CD4-positive, alpha-beta T cell (primary cell): ENCODE data around the gene ACCSL. TPM values are rescaled to one million over a fixed set of nuclear protein-coding genes. Genes with fewer than 3 reads are reported as not detected.

ENCODE experiments used
- ATAC-seq: fragments of 200-7000 bp; cut with Tn5 transposase; one replicate; pipeline ENCODE4 v1.10.0; 2022; ENCODE audit warnings: mild to moderate bottlenecking; ENCODE audit not compliant: poor library complexity
- CTCF ChIA-PET: fragments of 350-600 bp; sonication (Branson Sonifier 250); formaldehyde crosslinking; loops from one replicate; lab custom pipeline; 2021; ENCODE audit warnings: antibody characterized with exemption, inconsistent platforms; lab: Charles Lee
- POLR2A ChIA-PET: fragments of 350-600 bp; sonication (Branson Sonifier 250); formaldehyde crosslinking; loops from one replicate; lab custom pipeline; 2021; ENCODE audit warnings: antibody characterized with exemption, inconsistent platforms; lab: Charles Lee
- DNase-seq, 14 experiments: peaks; one replicate each; pipeline ENCODE4 v3.0.0-alpha.2; 2013 to 2020; ENCODE audit warnings: mixed read lengths in 2 of 14
- H3K27ac ChIP-seq, 2 donors: one replicate each; pipeline versions ENCODE4 v1.5.1 to v1.7.0; 2013; ENCODE audit warnings: low read length in 2 of 2, low read depth in 1 of 2, mild to moderate bottlenecking in 1 of 2
- H3K27me3 ChIP-seq, 2 experiments: 1 replicate in 1 of 2; 2 replicates in 1 of 2; pipeline versions ENCODE4 v1.6.1 to v1.7.0; 2013; ENCODE audit warnings: low read length in 2 of 2, control low read depth in 1 of 2, mild to moderate bottlenecking in 1 of 2, moderate library complexity in 1 of 2; ENCODE audit not compliant: insufficient read depth in 2 of 2, control insufficient read depth in 1 of 2
- H3K36me3 ChIP-seq: one replicate; pipeline ENCODE4 v1.6.1; 2013; ENCODE audit warnings: low read length, control low read depth; ENCODE audit not compliant: insufficient read depth
- H3K4me1 ChIP-seq: one replicate; pipeline ENCODE4 v1.6.1; 2013; ENCODE audit warnings: low read length, control low read depth; ENCODE audit not compliant: insufficient read depth
- H3K4me3 ChIP-seq: one replicate; pipeline ENCODE4 v1.5.1; 2013; ENCODE audit warnings: mild to moderate bottlenecking, low read length, moderate library complexity
- H3K9me3 ChIP-seq, 2 experiments: 1 replicate in 1 of 2; 2 replicates in 1 of 2; pipeline versions ENCODE4 v1.6.1 to v1.7.0; 2013; ENCODE audit warnings: low read length in 2 of 2, mild to moderate bottlenecking in 2 of 2, control low read depth in 1 of 2, moderate library complexity in 1 of 2; ENCODE audit not compliant: control insufficient read depth in 1 of 2, insufficient read depth in 1 of 2
- H3K27ac Mint-ChIP-seq: one replicate; pipeline ENCODE4 v1.8.0; 2020; ENCODE audit warnings: mixed read lengths
- H3K27me3 Mint-ChIP-seq: one replicate; pipeline ENCODE4 v1.8.0; 2021; ENCODE audit warnings: mixed read lengths
- H3K36me3 Mint-ChIP-seq: one replicate; pipeline ENCODE4 v1.8.0; 2021; ENCODE audit warnings: low read depth, mixed read lengths
- H3K4me1 Mint-ChIP-seq: one replicate; pipeline ENCODE4 v1.8.0; 2021; ENCODE audit warnings: low read depth, mixed read lengths
- H3K4me3 Mint-ChIP-seq: one replicate; pipeline ENCODE4 v1.8.0; 2020; ENCODE audit warnings: mild to moderate bottlenecking, mixed read lengths
- H3K9me3 Mint-ChIP-seq: one replicate; pipeline ENCODE4 v1.8.0; 2020; ENCODE audit warnings: mixed read lengths
- CTCF ChIP-seq: fragments of 200-600 bp; IDR thresholded peaks from one replicate; pipeline ENCODE4 v1.8.0; 2022; ENCODE audit warnings: antibody characterized with exemption, mild to moderate bottlenecking
- intact Hi-C, 2 experiments: fragments of 100-400 bp; cut with DNase I in 1 of 2; cut with micrococcal nuclease in 1 of 2; formaldehyde crosslinking; loops; one replicate each; pipeline versions ENCODE4 v1.15.1 to v1.9.0; 2023 to 2025; cut with DNase I, micrococcal nuclease
- total RNA-seq, 174 experiments: library from RNA in 2 of 174; stranded (reverse) in 2 of 174; gene quantifications; one replicate each; pipeline ENCODE4 v1.2.3 and lab custom pipeline; 2021 to 2026

ACCSL gene
- total RNA-seq, 2 experiments from 2014 or later = not detected

GRCh38 chr11:44007481-44008087 is 40.2 kb upstream of the ACCSL start:
- TF ChIP-seq CTCF = no peak
- H3K4me1 Mint-ChIP-seq = no peaks in the 10 kb centered on the region
- no peak for DNase-seq
- H3K27me3 Mint-ChIP-seq = peaks cover 10% of the 10 kb centered on the region
- Histone ChIP-seq H3K36me3 (no peaks in the 10 kb centered on the region), H3K4me1 (no peaks in the 10 kb centered on the region), H3K27me3 (no peaks in the 10 kb centered on the region), H3K27ac (no peak overlapping the region), H3K9me3 (no peaks in the 10 kb centered on the region), H3K4me3 (no peak overlapping the region)
- H3K27ac Mint-ChIP-seq = no peak overlapping the region
- H3K4me3 Mint-ChIP-seq = no peak overlapping the region
- intact Hi-C loops = no loop called here
- POLR2A ChIA-PET = no interaction called here
- H3K9me3 Mint-ChIP-seq = no peaks in the 10 kb centered on the region
- CTCF ChIA-PET = no interaction called here
- H3K36me3 Mint-ChIP-seq = no peaks in the 10 kb centered on the region
- no peak for ATAC-seq

GRCh38 chr11:44008088-44008501 is 39.7 kb upstream of the ACCSL start:
- Mint-ChIP-seq H3K27me3 (peaks cover 6% of the 10 kb centered on the region), H3K9me3 (no peaks in the 10 kb centered on the region), H3K36me3 (no peaks in the 10 kb centered on the region), H3K4me1 (no peaks in the 10 kb centered on the region), H3K27ac (no peak overlapping the region), H3K4me3 (no peak overlapping the region)
- H3K27me3 ChIP-seq = no peaks in the 10 kb centered on the region
- DNase-seq = no peak
- no peaks in the 10 kb centered on the region for H3K9me3 ChIP-seq
- ATAC-seq = no peak
- H3K4me3 ChIP-seq = no peak overlapping the region
- no peaks in the 10 kb centered on the region for H3K4me1 ChIP-seq
- TF ChIP-seq CTCF = no peak
- intact Hi-C loops = no loop called here
- no peaks in the 10 kb centered on the region for H3K36me3 ChIP-seq
- ChIA-PET POLR2A (no interaction called here), CTCF (no interaction called here)
- H3K27ac ChIP-seq = no peak overlapping the region

GRCh38 chr11:44008698-44009097 is 39.1 kb upstream of the ACCSL start:
- no peaks in the 10 kb centered on the region for H3K4me1 ChIP-seq
- DNase-seq = no peak
- H3K27me3 Mint-ChIP-seq = peaks cover 6% of the 10 kb centered on the region
- TF ChIP-seq CTCF = no peak
- no peaks in the 10 kb centered on the region for H3K36me3 Mint-ChIP-seq
- intact Hi-C loops = no loop called here
- H3K36me3 ChIP-seq = no peaks in the 10 kb centered on the region
- H3K9me3 ChIP-seq = no peaks in the 10 kb centered on the region
- ATAC-seq = no peak
- no peaks in the 10 kb centered on the region for H3K9me3 Mint-ChIP-seq
- H3K4me3 ChIP-seq = no peak overlapping the region
- no peak overlapping the region for H3K27ac Mint-ChIP-seq
- H3K4me3 Mint-ChIP-seq = no peak overlapping the region
- no peaks in the 10 kb centered on the region for H3K27me3 ChIP-seq
- POLR2A ChIA-PET = no interaction called here
- no peak overlapping the region for H3K27ac ChIP-seq
- no peaks in the 10 kb centered on the region for H3K4me1 Mint-ChIP-seq
- CTCF ChIA-PET = no interaction called here
